HG02571 (cell line): ENCODE measurements around the gene IGF2BP1.
"Not testable (repeated sequence)": the region's sequence is repeated elsewhere in the genome, so short reads cannot be mapped to it uniquely, and the experiment has no call there.

Experiments
- ATAC-seq: cut with Tn5 transposase; IDR thresholded peaks from one replicate; pipeline ENCODE4 v1.9.1; 2021; ENCODE audit warnings: mild to moderate bottlenecking, moderate library complexity; ENCODE audit not compliant: unreplicated experiment

The IGF2BP1 gene

DNA sequence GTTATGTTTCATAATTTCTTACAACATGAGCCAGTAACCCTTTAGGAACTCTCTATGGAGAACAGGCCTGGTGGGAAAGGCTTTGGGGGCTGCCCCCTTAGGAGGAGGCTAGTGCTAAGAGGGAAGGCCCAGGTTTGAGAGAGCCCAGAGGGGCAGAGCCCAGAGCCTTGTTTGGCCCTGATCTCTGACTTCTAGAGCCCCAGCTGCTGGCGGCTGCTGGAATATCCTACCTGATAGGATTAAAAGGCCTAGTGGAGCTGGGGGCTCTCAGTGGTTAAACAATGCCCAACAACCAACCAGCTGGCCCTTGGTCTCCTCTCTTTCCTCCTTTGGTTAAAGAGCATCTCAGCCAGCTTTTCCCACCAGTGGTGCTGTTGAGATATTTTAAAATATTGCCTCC is 54.1 kb downstream of the IGF2BP1 start:
- no peak for ATAC-seq

DNA sequence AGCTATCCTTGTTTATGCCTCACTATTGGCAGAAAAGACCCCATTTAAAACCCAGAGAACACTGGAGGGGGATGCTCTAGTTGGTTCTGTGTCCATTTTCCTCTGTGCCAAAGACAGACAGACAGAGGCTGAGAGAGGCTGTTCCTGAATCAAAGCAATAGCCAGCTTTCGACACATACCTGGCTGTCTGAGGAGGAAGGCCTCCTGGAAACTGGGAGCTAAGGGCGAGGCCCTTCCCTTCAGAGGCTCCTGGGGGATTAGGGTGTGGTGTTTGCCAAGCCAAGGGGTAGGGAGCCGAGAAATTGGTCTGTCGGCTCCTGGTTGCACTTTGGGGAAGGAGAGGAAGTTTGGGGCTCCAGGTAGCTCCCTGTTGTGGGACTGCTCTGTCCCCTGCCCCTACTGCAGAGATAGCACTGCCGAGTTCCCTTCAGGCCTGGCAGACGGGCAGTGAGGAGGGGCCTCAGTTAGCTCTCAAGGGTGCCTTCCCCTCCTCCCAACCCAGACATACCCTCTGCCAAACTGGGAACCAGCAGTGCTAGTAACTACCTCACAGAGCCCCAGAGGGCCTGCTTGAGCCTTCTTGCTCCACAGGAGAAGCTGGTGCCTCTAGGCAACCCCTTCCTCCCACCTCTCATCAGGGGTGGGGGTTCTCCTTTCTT is 56.1 kb downstream of the IGF2BP1 start:
- no peak for ATAC-seq

DNA sequence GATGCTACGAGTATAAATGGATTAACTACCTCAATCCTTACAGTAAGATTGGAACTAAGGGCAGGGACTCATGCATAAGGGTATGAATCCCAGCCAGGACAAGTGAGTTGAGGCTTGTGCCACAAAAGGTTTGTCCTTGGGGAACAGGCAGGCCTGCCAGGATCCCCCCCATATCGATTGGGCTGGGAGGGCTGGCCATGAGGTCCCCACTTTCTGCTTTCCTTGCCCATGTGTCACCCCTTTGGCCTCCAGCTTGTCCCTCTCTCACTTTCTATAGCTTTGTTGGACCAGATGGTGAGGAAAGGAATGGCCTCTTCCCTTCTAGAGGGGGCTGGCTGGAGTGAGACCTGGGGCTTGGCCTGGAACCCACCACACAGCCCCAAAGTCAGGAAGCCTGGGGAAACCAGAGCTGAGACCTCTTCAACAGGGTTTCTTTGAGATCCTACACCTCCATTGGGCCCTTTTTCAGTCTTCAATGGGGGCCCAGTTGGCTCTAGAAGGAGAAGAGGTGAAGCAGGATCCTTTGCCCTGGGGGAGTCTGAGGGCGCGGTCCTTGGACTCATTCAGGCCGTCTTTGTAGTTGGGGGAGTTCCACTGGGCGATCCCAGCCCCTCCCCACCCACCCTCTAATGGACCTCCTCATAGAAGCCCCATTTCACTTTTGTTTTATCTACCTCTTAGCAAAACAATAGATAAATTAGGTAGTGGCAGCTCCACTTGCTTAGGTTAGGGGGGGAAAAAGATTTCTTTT is 57.3 kb downstream of the IGF2BP1 start:
- no peak for ATAC-seq

DNA sequence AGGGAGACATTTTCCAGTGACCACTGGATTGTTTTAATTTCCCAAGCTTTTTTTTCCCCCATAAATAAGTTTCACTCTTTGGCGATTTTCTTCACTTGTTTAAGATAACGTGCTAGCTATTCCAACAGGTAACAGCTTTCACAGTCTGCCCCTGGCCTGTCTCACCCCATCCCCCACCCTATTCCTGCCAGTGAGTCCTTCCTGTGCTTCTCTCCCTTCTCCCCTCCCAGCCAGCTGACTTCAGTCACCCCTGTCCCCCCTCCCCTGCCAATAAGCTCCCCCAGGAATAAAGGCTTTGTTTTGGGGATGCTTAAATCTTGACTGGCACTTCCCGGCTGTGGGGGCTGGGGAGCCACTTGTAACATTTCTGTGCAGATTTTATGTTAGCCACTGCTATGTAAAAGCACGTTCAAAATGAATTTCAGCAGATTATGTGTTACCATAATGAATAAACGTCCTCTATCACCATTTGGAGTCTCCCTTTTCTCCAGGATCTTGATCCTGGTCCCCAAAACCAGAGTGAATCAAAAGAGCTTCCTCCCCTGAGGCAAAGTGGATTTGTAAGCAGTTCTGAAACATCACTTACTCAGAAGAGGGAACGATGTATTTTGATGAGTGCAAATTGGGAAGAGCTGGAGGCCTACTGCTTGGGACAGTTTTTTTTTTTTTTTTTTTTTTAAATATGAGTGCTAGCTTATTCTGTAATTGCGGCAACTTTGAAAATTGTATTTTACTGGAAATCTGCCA is 58.2 kb downstream of the IGF2BP1 start:
- no peak for ATAC-seq

DNA sequence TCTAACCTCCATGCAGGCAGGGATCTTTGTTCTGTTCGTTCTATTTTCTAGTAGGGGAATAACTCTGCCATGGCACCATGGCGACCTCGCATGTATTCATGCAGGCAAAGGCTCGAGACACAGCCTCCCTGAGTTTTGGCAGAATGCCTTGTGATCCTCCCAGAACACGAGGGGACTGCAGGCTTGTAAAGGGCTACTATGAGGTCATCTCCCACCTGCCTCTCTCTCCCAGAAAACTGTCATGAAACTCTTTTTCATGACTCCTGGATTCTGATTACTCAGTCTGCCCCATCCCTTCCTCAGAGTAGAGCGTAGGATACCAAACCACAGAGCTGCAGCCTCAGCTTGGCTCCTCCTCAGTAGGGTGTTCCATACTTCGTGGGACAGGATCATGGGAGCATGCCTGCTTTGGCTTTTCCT is 64.3 kb downstream of the IGF2BP1 start:
- ATAC-seq = no peak

DNA sequence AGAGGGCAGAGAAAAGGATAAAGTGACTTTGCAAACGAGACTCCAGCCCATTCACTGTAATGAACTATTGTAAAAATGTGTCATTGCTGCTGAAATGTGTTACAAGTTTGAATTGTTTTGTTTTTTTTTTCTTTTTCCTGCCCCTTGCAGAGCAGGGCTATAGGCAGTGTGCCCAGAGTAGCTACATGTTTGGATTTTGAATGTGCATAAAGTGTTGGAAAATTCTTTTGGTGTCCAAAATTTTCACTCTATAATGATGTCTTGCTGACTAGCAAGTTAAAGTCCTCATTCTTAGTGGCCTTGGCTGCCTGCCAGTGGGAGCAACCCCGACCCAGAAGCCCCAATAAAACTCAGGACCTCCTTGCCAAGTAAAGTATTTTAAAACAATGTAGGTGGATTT is 66.5 kb downstream of the IGF2BP1 start:
- ATAC-seq = no peak

DNA sequence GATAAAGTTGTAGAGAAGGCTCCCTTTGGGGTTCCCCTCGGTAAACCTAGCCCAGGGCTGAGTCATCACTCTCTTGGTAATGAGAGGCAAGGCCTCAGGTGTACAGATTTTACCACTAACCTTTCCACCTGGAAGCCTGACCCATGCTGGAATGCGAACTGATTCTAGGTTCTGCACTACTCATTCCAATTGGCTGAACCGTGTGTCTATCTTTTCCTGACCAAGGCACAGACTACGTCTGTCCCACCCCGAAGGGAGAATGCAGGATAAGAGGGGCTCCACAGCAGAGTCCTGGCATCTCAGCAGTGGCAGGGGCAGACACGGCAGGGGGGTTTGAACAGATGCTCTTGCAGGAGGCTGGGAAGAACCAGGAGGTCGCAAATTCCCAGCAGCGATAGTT is 70.0 kb downstream of the IGF2BP1 start:
- ATAC-seq = no peak

DNA sequence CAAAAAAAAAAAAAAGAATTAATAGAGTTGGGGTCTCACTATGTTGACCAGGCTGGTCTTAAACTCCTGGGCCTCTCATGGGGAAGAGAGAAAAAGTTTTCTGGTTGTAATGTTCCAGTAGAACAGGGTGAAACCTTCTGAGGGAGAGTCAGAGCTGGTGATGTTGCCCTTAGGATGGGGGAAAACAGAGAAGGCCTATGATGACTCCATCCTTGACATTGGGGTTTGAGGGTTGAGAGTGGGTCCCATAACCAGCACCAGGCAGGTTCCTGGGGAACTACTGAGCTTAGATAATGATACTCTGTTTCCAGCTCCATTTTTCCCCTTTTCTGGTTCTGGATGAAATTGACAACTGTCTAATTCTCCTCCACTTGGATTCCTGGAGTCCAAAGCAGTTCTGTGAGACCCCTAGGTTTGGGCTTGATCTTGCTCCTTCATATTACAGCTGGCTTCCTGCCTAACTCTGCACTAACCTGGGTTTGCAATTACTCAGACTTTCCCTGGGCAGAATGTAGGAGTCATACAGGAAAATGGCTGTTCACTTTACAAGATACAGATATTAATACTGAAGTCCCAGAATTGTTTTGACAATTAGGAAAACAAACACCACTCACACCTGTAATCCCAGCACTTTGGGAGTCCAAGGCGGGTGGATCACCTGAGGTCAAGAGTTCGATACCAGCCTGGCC is 72.5 kb downstream of the IGF2BP1 start:
- ATAC-seq = no peak

DNA sequence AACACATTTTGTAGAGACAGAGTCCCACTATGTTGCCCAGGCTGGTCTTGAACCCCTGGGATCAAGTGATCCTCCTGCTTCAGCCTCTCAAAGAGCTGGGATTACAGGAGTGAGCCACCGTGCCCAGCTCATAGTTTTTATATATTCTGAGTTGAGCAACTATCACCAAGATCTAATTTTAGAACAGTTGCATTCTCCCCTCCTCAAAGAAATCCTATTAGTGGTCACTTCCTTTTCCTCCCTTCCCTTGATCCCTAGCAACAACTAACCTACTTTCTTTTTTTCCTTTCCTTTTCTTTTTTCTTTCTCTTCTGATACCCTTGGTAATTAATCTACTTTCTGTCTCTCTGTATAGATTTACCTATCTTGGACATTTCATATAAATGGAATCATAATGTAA is 73.9 kb downstream of the IGF2BP1 start:
- ATAC-seq = no peak

DNA sequence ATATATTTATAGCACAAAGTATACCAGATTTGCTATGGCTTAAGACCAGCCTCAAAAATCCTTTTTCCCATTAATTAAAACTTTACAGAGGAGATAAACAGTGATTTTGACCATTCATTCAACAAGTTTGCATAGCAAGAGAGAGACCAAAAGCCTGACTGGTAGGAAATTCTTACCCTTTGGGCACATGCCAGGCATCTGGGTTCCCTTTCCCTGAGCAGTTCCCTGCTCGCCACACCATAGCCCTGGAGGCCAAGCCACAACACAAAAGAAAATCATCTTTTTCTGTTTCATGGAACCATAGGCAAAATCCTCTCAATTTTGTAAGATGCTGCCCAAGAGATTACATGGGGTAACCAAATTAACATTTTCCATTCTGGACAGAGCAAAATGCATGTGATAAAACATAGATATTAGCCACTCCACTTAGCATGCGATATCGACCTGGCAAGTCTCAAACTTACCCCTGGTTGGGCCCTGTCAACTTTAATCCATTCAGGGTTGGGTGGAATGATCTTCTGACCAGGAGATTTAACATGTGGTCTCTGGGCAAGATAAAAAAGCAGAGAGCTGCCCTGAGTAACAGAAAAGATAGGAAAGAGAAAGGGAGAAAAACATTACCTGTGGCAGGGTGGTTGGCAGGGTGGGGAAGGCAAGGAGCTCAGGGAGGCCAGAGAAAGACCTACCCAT is 77.8 kb downstream of the IGF2BP1 start:
- no peak for ATAC-seq

DNA sequence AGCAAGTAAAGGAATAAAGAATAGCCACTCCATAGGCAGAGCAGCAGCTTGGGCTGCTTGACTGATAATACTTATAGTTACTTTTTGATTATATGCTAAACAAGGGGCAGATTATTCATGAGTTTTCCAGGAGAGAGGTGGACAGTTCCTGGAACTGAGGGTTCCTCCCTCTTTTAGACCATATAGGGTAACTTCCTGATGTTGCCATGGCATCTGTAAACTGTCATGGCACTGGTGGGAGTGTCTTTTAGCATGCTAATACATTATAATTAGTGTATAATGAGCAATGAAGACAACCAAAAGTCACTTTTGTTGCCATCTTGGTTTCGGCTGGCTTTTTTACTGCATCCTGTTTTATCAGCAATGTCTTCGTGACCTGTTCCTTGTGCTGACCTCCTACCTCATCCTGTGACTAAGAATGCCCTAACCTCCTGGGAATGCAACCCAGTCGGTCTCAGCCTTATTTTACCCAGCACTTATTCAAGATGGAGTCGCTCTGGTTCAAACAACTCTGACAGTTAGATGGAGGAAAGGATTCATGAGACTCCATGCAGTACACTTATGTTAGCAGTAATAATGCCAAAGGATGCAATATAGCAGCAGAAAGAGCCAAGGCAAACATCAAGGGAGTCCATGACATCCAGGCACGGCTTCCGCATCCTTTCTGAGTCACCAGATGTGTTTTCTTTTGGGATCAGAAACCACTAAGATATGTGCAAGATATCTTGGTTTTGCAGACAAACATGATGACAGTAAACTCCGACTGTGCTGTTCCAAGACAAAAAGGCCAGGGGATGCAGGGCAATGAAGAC is 79.6 kb downstream of the IGF2BP1 start:
- ATAC-seq = no peak

DNA sequence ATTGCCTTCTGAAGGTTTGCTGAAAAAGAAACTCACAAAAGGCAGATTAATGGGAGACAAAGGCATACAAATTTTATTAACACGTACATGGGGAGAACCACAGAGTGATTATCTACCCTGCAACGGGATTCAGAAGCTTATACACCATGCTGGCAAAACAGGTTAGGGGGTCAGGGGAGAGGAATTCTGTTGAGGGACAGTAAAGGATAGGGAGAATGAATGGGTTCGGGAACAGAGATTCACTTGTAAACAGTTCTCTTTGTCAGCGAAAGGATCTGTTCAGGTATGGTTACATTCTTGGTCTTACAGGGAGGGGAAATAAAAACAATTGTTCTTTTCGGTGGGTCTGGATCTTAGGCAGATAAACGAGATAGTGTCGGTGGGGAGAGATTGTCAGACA is 81.1 kb downstream of the IGF2BP1 start:
- no peak for ATAC-seq

DNA sequence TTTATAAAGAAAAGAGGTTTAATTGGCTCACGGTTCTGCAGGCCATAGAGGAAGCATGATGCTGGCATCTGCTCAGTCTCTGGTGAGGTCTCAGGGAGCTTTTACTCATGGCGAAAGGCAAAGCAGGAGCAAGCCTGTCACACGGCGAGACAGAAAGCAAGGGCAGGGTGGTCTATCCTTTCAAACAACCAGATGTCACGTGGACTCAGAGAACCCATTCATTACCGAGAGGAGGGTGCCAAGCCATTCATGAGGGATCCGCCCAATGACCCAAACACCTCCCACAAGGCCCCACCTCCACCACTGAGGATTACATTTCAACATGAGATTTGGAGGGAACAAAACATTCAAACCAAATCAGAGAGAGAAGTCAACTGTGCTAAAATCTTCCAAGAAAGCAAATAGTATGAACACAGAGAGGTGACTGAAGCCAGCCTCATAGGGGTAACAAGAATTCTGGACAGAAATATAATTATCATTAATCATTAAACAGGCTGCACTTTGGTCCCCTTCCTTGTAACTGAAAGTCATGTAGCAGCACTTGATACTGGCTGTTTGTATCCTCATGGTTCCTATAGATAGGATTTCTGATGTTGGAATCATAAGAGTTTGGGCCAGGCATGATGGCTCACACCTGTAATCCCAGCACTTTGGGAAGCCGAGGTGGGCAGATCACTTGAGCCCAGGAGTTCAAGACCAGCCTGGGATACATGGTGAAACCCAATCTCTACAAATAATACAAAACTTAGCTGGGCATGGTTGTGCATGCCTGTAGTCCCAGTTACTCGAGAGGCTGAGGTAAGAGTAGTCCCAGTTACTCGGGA is 82.9 kb downstream of the IGF2BP1 start:
- no peak for ATAC-seq

DNA sequence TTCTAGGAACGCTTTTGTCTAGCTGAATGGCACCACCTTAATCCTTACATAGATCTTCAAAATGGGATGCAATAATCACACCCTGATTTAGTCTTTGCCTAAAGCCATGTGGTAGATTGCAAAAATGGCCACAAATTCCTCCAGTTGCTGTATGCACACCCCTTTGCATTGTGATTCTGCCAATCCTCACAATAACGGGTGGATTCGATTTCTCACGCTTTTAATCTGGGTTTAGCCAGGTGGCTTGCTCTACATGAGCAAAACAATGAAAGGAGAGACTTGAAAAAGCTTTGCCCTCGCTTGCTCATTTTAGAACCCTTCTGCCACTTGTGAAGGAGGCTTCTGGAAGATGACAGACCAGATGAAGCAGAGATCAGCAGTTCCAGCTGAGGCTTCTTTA is 85.0 kb downstream of the IGF2BP1 start:
- ATAC-seq = no peak

DNA sequence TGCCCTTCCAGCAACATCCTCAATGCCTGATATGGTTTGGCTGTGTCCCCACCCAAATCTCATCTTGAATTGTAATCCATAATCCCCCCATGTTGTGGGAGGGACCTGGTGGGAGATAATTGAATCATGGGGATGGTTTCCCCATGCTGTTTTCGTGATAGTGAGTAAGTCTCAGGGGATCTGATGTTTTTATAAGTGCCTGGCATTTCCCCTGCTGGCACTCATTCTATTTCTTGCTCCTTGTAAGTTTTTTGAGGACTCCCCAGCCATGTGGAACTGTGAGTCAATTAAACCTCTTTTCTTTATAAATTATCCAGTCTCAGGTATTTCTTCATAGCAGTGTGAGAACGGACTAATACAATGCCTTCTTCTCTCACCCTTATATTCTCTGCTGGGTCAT is 87.9 kb downstream of the IGF2BP1 start:
- not testable (repeated sequence) for ATAC-seq

DNA sequence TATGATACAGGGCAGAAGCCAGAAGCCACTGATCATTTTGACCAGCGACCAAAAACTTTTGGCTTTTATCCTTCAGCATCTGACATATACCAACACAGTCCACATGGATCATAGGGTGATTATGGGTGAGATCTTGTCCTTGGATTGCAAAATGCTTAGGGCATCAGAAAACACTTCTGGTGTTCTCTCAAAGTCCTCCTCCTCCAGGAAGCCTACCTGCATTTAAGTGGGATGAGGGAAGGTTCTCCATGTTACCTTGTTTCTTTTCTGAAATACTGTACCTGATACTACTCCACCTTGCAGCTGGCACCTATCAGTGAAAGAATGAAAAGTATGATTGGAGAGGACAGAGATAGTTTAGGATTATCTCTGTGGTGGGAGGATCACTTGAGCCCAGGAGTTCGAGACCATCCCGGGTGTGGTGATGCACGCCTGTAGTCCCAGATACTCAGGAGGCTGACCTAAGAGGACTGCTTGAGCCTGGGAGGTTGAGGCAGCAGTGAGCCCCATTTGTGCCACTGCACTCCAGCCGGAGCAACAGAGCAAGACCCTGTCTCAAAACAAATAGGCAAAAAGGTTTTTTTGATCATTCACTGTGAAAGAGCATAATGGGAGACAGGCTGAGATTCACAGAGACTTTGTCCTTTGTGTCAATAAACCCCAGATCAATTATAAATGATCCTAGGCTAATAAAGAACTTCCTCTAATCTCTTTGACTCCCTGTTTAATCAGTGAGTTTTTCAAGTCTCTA is 88.6 kb downstream of the IGF2BP1 start:
- ATAC-seq = no peak

DNA sequence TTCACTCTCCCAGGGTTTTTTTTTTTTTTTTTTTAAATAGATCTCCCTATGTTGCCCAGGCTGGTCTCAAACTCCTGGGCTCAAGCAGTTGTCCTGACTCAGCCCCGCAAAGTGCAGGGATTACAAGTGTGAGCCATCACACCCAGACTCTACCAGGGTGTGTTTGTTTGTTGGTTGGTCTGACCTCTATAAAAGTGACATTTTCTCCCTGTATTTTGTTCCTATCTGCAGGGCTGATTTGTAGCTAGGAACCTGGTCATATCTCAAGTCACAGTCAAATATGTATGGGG is 89.1 kb downstream of the IGF2BP1 start:
- ATAC-seq = no peak

DNA sequence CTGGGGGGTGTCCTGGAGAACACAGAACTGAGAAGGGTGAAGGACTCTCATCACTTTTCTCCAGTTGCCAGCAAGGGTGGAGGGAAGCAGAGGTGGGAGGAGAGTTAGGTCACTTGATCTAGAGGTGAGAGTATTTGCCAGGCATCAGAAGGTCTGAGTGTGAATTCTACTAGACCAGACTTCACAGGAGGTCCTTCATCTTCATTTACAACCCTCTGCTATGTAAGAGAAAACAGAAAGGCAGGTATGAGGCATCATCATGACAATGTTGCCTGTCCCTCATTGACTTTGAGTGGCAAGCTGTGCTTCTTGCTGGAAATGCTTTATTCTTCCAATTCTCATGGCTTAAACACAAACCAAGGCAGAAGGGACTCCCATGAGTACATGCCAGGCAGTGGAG is 89.5 kb downstream of the IGF2BP1 start:
- ATAC-seq = no peak

DNA sequence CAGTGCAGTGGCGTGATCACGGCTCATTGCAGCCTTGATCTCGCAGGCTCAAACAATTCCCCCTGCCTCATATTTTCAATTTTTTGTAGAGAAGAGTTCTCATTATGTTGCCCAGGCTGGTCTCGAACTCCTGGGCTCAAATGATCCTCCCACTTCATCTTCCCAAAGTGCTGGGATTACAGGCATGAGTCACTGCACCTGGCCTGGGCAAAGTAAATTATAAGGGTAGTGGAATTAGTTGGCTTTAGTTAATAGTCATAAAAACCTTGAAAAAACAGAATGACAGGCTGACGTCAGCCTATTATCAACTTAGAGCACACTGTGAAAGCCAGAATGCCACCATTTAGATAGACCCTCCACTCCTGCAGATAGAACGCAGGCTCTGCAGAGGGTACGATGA is 91.9 kb downstream of the IGF2BP1 start:
- no peak for ATAC-seq
